Gastroesophageal sphincter (tissue), 4 donors: ENCODE data around the gene SAMD1. TPM values are rescaled to one million over a fixed set of nuclear protein-coding genes. Genes with fewer than 3 reads are reported as not detected.
"Not testable (repeated sequence)": the region's sequence is repeated elsewhere in the genome, so short reads cannot be mapped to it uniquely, and the experiment has no call there.

Source experiments
- ATAC-seq: fragments of 150-250 bp; one replicate; pipeline ENCODE4 v1.9.1; 2016; ENCODE audit warnings: mild to moderate bottlenecking, moderate library complexity
- H3K27ac ChIP-seq, 4 donors: fragments of 200-600 bp; sonication (generic) in 3 of 4; 1 replicate in 3 of 4; 2 replicates in 1 of 4; pipeline ENCODE4 v1.5.1; 2016 to 2019
- H3K27me3 ChIP-seq: fragments of 200-600 bp; sonication (generic); one replicate; pipeline ENCODE4 v1.5.1; 2019
- H3K36me3 ChIP-seq, 2 donors: fragments of 200-600 bp; sonication (generic); one replicate each; pipeline ENCODE4 v1.5.1; 2019; ENCODE audit warnings: control low read depth in 1 of 2
- H3K4me1 ChIP-seq, 3 donors: fragments of 200-600 bp; sonication (generic); 1 replicate in 2 of 3; 2 replicates in 1 of 3; pipeline ENCODE4 v1.5.1; 2016 to 2019; ENCODE audit warnings: control low read depth in 2 of 3
- H3K4me3 ChIP-seq, 2 donors: fragments of 200-600 bp; sonication (generic); one replicate each; pipeline ENCODE4 v1.5.1; 2019; ENCODE audit warnings: mild to moderate bottlenecking in 1 of 2, moderate library complexity in 1 of 2
- H3K9me3 ChIP-seq, 3 donors: fragments of 200-600 bp; sonication (generic); one replicate each; pipeline ENCODE4 v1.5.1; 2017 to 2019; ENCODE audit warnings: control low read depth in 2 of 3
- CTCF ChIP-seq, 4 experiments: fragments of 200-600 bp in 2 of 4; fragments of 450-650 bp in 2 of 4; sonication (generic) in 1 of 4; IDR thresholded peaks; one replicate each; pipeline ENCODE4 v1.5.1; 2017 to 2019; ENCODE audit warnings: antibody characterized with exemption in 4 of 4, mild to moderate bottlenecking in 2 of 4, moderate library complexity in 2 of 4
- EP300 ChIP-seq: sonication (generic); formaldehyde crosslinking; IDR thresholded peaks from one replicate; pipeline ENCODE4 v1.6.1; 2017; ENCODE audit warnings: antibody characterized with exemption, mild to moderate bottlenecking
- POLR2A ChIP-seq, 2 donors: fragments of 450-650 bp; IDR thresholded peaks; one replicate each; pipeline ENCODE4 v1.6.1; 2017; ENCODE audit warnings: antibody characterized with exemption in 2 of 2, mild to moderate bottlenecking in 2 of 2, moderate library complexity in 1 of 2
- POLR2AphosphoS5 ChIP-seq: sonication (generic); formaldehyde crosslinking; IDR thresholded peaks from one replicate; pipeline ENCODE4 v1.6.1; 2017; ENCODE audit warnings: antibody characterized with exemption
- WGBS, 2 donors: methylation state at CpG; one replicate each; pipeline ENCODE4 v1.1.5; 2018; ENCODE audit warnings: low coverage in 1 of 2; 5-methylcytosine and 5-hydroxymethylcytosine counted together
- total RNA-seq, 4 donors: library from RNA; depleted of rRNA; stranded (reverse); fragments of >200 nt; gene quantifications; one replicate each; pipeline ENCODE4 v1.1.0, GENCODE V29; 2016

SAMD1 gene
- total RNA-seq, 4 donors from 2014 or later: 21.9 to 61.3 (median 41.3) TPM

- ATAC-seq: no peak
These were observed 38.1 kb downstream of the SAMD1 start for GRCh38 chr19:14052470-14052869.

GRCh38 chr19:14051980-14052379, 38.6 kb downstream of the SAMD1 start:
- Histone ChIP-seq H3K9me3 (peaks cover 0 to 9% (median 0%) of the 10 kb centered on the region in 3 donors), H3K4me3 (no peak overlapping the region), H3K4me1 (peaks cover 0 to 2% (median 1%) of the 10 kb centered on the region in 3 donors), H3K36me3 (peaks cover 0 to 7% of the 10 kb centered on the region in 2 donors), H3K27ac (no peak overlapping the region), H3K27me3 (peaks cover under 1% of the 10 kb centered on the region)
- no CpG with 5 or more reads among the region's 9 CpGs for WGBS, 2 donors
- no peak for ATAC-seq
- TF ChIP-seq POLR2AphosphoS5 (no peak), CTCF (IDR thresholded peaks at IDR 0.05) (no peak), EP300 (no peak), POLR2A (IDR thresholded peaks at IDR 0.05) (no peak)

More at GRCh38 chr19:14052470-14052869, 38.1 kb downstream of the SAMD1 start:
- WGBS, 2 donors: 84 to 88% methylated on average over 3 to 6 of the region's 6 CpGs
- Histone ChIP-seq H3K27ac (no peak overlapping the region), H3K4me3 (no peak overlapping the region), H3K36me3 (peaks cover 0 to 7% of the 10 kb centered on the region in 2 donors), H3K9me3 (peaks cover 0 to 9% (median 0%) of the 10 kb centered on the region in 3 donors), H3K4me1 (peaks cover 0 to 7% (median 3%) of the 10 kb centered on the region in 3 donors), H3K27me3 (peaks cover 4% of the 10 kb centered on the region)
- no peak for TF ChIP-seq CTCF (IDR thresholded peaks at IDR 0.05)
- TF ChIP-seq EP300: no peak
- no peak for TF ChIP-seq POLR2AphosphoS5
- no peak for TF ChIP-seq POLR2A (IDR thresholded peaks at IDR 0.05)

- H3K9me3 ChIP-seq, H3K36me3 ChIP-seq, H3K4me3 ChIP-seq, ATAC-seq, H3K4me1 ChIP-seq, H3K27ac ChIP-seq, H3K27me3 ChIP-seq: not testable (repeated sequence)
- WGBS, 2 donors: 98% methylated on average over 8 of the region's 11 CpGs; no CpG with 5 or more reads in 1 of the 2 donors
These were observed 39.6 kb downstream of the SAMD1 start for GRCh38 chr19:14050961-14051360.

GRCh38 chr19:14050512-14050911, 40.0 kb downstream of the SAMD1 start:
- H3K27ac ChIP-seq: no peak overlapping the region
- TF ChIP-seq POLR2AphosphoS5 (no peak), EP300 (no peak), CTCF (IDR thresholded peaks at IDR 0.05) (no peak), POLR2A (IDR thresholded peaks at IDR 0.05) (no peak)
- H3K9me3 ChIP-seq: peaks cover 0 to 9% (median 0%) of the 10 kb centered on the region in 3 donors
- ATAC-seq: no peak
- no peaks in the 10 kb centered on the region for H3K4me1 ChIP-seq
- no peak overlapping the region for H3K4me3 ChIP-seq
- H3K36me3 ChIP-seq: peaks cover 0 to 7% of the 10 kb centered on the region in 2 donors
- no peaks in the 10 kb centered on the region for H3K27me3 ChIP-seq
- 94% methylated on average over 2 of the region's 4 CpGs; no CpG with 5 or more reads in 1 of the 2 donors for WGBS, 2 donors

GRCh38 chr19:14048443-14049153, 42.0 kb downstream of the SAMD1 start:
- TF ChIP-seq CTCF (IDR thresholded peaks at IDR 0.05): peak in 3 of 4 experiments; percentile 28 to 74 (median 53)
- no peak for TF ChIP-seq POLR2AphosphoS5
- TF ChIP-seq EP300: no peak
- TF ChIP-seq POLR2A (IDR thresholded peaks at IDR 0.05): no peak
- no peak for ATAC-seq
- peaks cover 0 to 9% (median 0%) of the 10 kb centered on the region in 3 donors for H3K9me3 ChIP-seq
- H3K4me3 ChIP-seq: no peak overlapping the region
- no peak overlapping the region for H3K27ac ChIP-seq
- H3K36me3 ChIP-seq: peaks cover 0 to 7% of the 10 kb centered on the region in 2 donors
- 68% methylated on average over 5 of the region's 8 CpGs; no CpG with 5 or more reads in 1 of the 2 donors for WGBS, 2 donors
- no peaks in the 10 kb centered on the region for H3K27me3 ChIP-seq
- H3K4me1 ChIP-seq: no peaks in the 10 kb centered on the region

- not testable (repeated sequence) for H3K9me3 ChIP-seq
- WGBS, 2 donors: 93 to 100% methylated on average over 1 to 3 of the region's 10 CpGs
These were observed 42.7 kb downstream of the SAMD1 start for GRCh38 chr19:14047866-14048265.

More at GRCh38 chr19:14047866-14048265, 42.7 kb downstream of the SAMD1 start:
- H3K4me1 ChIP-seq, ATAC-seq, H3K4me3 ChIP-seq, H3K27me3 ChIP-seq, H3K36me3 ChIP-seq, H3K27ac ChIP-seq: not testable (repeated sequence)
